SJCRH30 (cell line): ENCODE measurements around the gene UBE2J2. TPM values are rescaled to one million over a fixed set of nuclear protein-coding genes. Genes with fewer than 3 reads are reported as not detected.

ENCODE experiments used
- DNase-seq, 2 experiments: peaks; one replicate each; pipeline ENCODE4 v3.0.0-alpha.2; 2015 to 2020
- H3K27ac ChIP-seq: fragments of 250-450 bp; sonication (Bioruptor Pico); 2 replicates; pipeline ENCODE4 v1.5.1; 2020; ENCODE audit warnings: mild to moderate bottlenecking, moderate library complexity
- H3K27me3 ChIP-seq: fragments of 250-450 bp; sonication (Bioruptor Pico); 2 replicates; pipeline ENCODE4 v1.5.1; 2020; ENCODE audit warnings: mild to moderate bottlenecking, moderate library complexity
- H3K36me3 ChIP-seq: fragments of 250-450 bp; sonication (Bioruptor Pico); 2 replicates; pipeline ENCODE4 v1.5.1; 2020; ENCODE audit warnings: mild to moderate bottlenecking, moderate library complexity
- H3K4me1 ChIP-seq: fragments of 250-450 bp; sonication (Bioruptor Pico); 2 replicates; pipeline ENCODE4 v1.5.1; 2020; ENCODE audit warnings: mild to moderate bottlenecking, moderate library complexity
- H3K4me3 ChIP-seq: fragments of 250-450 bp; sonication (Bioruptor Pico); 2 replicates; pipeline ENCODE4 v1.5.1; 2020; ENCODE audit warnings: mild to moderate bottlenecking, moderate library complexity
- H3K9me3 ChIP-seq: fragments of 250-450 bp; sonication (Bioruptor Pico); replicated peaks from 2 replicates; pipeline ENCODE4 v1.5.1; 2020; ENCODE audit warnings: mild to moderate bottlenecking, moderate library complexity
- total RNA-seq: library from RNA; depleted of rRNA; stranded (reverse); fragments of >200 nt; shearing (Covaris generic); gene quantifications from 2 replicates; pipeline ENCODE4 v1.2.3, GENCODE V29; 2014

The UBE2J2 gene
- total RNA-seq, 1 experiment from 2014 or later: 115 TPM

GRCh38 chr1:1240348-1240732 lies 33.3 kb downstream of the UBE2J2 start:
- H3K27ac ChIP-seq: no peak overlapping the region
- no peak overlapping the region for H3K4me3 ChIP-seq
- H3K4me1 ChIP-seq: peaks cover 30% of the 10 kb centered on the region
- H3K9me3 ChIP-seq: no peaks in the 10 kb centered on the region
- DNase-seq: no peak
- peaks cover 56% of the 10 kb centered on the region for H3K27me3 ChIP-seq
- H3K36me3 ChIP-seq: no peaks in the 10 kb centered on the region

- Histone ChIP-seq H3K27ac (no peak overlapping the region), H3K9me3 (no peaks in the 10 kb centered on the region), H3K27me3 (peaks cover 56% of the 10 kb centered on the region), H3K36me3 (no peaks in the 10 kb centered on the region), H3K4me3 (no peak overlapping the region), H3K4me1 (peaks cover 30% of the 10 kb centered on the region)
- no peak for DNase-seq
Observed at GRCh38 chr1:1239614-1240347, 33.9 kb downstream of the UBE2J2 start.

- peak in 1 of 2 experiments; percentile 33 for DNase-seq
- H3K36me3 ChIP-seq: no peaks in the 10 kb centered on the region
- peaks cover 30% of the 10 kb centered on the region for H3K4me1 ChIP-seq
- no peak overlapping the region for H3K4me3 ChIP-seq
- H3K27me3 ChIP-seq: peaks cover 56% of the 10 kb centered on the region
- no peaks in the 10 kb centered on the region for H3K9me3 ChIP-seq
- no peak overlapping the region for H3K27ac ChIP-seq
Observed at GRCh38 chr1:1239227-1239613, 34.4 kb downstream of the UBE2J2 start.

- Histone ChIP-seq H3K27ac (no peak overlapping the region), H3K36me3 (no peaks in the 10 kb centered on the region), H3K27me3 (peaks cover 56% of the 10 kb centered on the region), H3K4me3 (no peak overlapping the region), H3K4me1 (peaks cover 30% of the 10 kb centered on the region), H3K9me3 (no peaks in the 10 kb centered on the region)
- peak in 1 of 2 experiments; percentile 46 for DNase-seq
Observed at GRCh38 chr1:1238702-1239178, 34.9 kb downstream of the UBE2J2 start.

GRCh38 chr1:1237874-1238701 lies 35.6 kb downstream of the UBE2J2 start:
- Histone ChIP-seq H3K36me3 (no peaks in the 10 kb centered on the region), H3K27me3 (peaks cover 52% of the 10 kb centered on the region), H3K4me1 (peaks cover 30% of the 10 kb centered on the region), H3K9me3 (no peaks in the 10 kb centered on the region), H3K27ac (no peak overlapping the region), H3K4me3 (no peak overlapping the region)
- peak in 1 of 2 experiments; percentile 56 for DNase-seq

- H3K4me3 ChIP-seq: no peak overlapping the region
- peaks cover 46% of the 10 kb centered on the region for H3K27me3 ChIP-seq
- no peak overlapping the region for H3K27ac ChIP-seq
Observed at GRCh38 chr1:1236945-1237873, 36.4 kb downstream of the UBE2J2 start.

GRCh38 chr1:1236176-1236763 lies 37.4 kb downstream of the UBE2J2 start:
- Histone ChIP-seq H3K4me3 (no peak overlapping the region), H3K9me3 (no peaks in the 10 kb centered on the region), H3K4me1 (peaks cover 30% of the 10 kb centered on the region), H3K27me3 (peaks cover 37% of the 10 kb centered on the region), H3K27ac (no peak overlapping the region), H3K36me3 (no peaks in the 10 kb centered on the region)
- DNase-seq: peak; percentile 54 to 59

More at GRCh38 chr1:1236945-1237873, 36.4 kb downstream of the UBE2J2 start:
- Histone ChIP-seq H3K4me1 (peaks cover 30% of the 10 kb centered on the region), H3K9me3 (no peaks in the 10 kb centered on the region), H3K36me3 (no peaks in the 10 kb centered on the region)
- DNase-seq: no peak

- DNase-seq: no peak
- H3K4me1 ChIP-seq: peaks cover 30% of the 10 kb centered on the region
- peaks cover 30% of the 10 kb centered on the region for H3K27me3 ChIP-seq
- H3K9me3 ChIP-seq: no peaks in the 10 kb centered on the region
- no peaks in the 10 kb centered on the region for H3K36me3 ChIP-seq
- H3K4me3 ChIP-seq: no peak overlapping the region
- H3K27ac ChIP-seq: no peak overlapping the region
Observed at GRCh38 chr1:1235016-1235744, 38.5 kb downstream of the UBE2J2 start.

- Histone ChIP-seq H3K4me3 (no peak overlapping the region), H3K27ac (no peak overlapping the region), H3K4me1 (peaks cover 30% of the 10 kb centered on the region), H3K27me3 (peaks cover 21% of the 10 kb centered on the region), H3K36me3 (no peaks in the 10 kb centered on the region; the same call in 1 of the 2 replicates), H3K9me3 (no peaks in the 10 kb centered on the region)
- DNase-seq: no peak
Observed at GRCh38 chr1:1234180-1234808, 39.4 kb downstream of the UBE2J2 start.

GRCh38 chr1:1233567-1233892 lies 40.1 kb downstream of the UBE2J2 start:
- no peak overlapping the region for H3K4me3 ChIP-seq
- H3K36me3 ChIP-seq: peaks cover 5% of the 10 kb centered on the region
- peaks cover 25% of the 10 kb centered on the region for H3K4me1 ChIP-seq
- DNase-seq: no peak
- peaks cover 14% of the 10 kb centered on the region for H3K27me3 ChIP-seq
- H3K9me3 ChIP-seq: no peaks in the 10 kb centered on the region
- H3K27ac ChIP-seq: no peak overlapping the region

GRCh38 chr1:1232796-1233566 lies 40.7 kb downstream of the UBE2J2 start:
- Histone ChIP-seq H3K4me1 (peaks cover 20% of the 10 kb centered on the region), H3K27ac (no peak overlapping the region), H3K36me3 (peaks cover 11% of the 10 kb centered on the region), H3K4me3 (no peak overlapping the region), H3K27me3 (peaks cover 8% of the 10 kb centered on the region), H3K9me3 (no peaks in the 10 kb centered on the region)
- no peak for DNase-seq

- H3K27me3 ChIP-seq: peaks cover 1% of the 10 kb centered on the region; the same call in 1 of the 2 replicates
- H3K4me3 ChIP-seq: peak within 1 kb of the TSS; percentile 94
- no peak for DNase-seq
- peaks cover 16% of the 10 kb centered on the region for H3K36me3 ChIP-seq
- H3K27ac ChIP-seq: peak within 1 kb of the TSS; percentile 69
- peaks cover 13% of the 10 kb centered on the region for H3K4me1 ChIP-seq
- no peaks in the 10 kb centered on the region for H3K9me3 ChIP-seq
Observed at GRCh38 chr1:1232208-1232795, 41.4 kb downstream of the UBE2J2 start, which contains the start of gene B3GALT6. Gene B3GALT6 (plus strand): TSS chr1:1232237. CDS start chr1:1232279, 42 bp downstream.
